Inferior parietal cortex (tissue), 1 donor: ENCODE data around the gene BHLHA15.
A peak's percentile ranks its signal among the peaks of the same experiment; 100 is the strongest.

Source experiments
- DNase-seq: peaks from one replicate; pipeline ENCODE4 v3.0.0-alpha.2; 2016; ENCODE audit errors: extremely low spot score

Gene BHLHA15

DNA sequence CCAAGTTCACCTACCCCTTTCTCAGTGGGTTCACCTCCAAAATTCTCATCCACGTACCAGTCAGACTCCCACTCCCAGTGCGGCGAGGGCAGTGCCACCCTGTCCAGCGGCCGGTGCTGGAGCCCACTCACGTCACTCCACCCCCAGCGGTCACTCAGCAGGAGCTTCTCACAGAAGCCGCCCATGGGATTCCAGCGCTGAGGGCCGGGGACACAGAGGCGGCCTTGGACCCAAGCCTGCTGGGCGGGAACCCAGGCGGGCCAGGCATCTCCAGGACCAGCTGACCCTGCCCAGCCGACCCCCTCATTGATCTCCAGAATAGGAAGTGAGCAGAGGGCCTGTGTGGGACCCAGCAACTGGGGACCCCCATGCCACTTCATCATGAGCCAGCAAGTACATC lies 33.6 kb downstream of the BHLHA15 start:
- no peak for DNase-seq

DNA sequence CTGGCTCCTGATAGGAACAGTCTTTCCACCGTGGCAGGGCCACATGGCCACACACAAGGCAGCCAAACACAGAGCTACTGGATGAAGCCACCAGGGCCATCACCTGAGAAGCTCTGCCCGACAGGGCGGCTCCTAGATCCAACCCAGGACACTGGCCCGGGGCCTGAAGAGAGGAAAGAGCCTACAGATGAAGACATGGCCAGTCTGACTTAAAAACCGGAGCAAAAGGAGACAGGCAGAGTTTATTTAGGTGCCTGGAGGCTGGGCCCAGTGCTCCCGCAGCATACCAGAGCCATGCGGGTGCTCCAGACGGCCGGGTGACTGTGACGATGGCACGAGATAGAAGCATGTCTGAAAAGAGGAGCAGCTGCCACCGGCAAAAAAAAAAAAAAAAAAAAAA lies 36.9 kb downstream of the BHLHA15 start:
- DNase-seq, result no peak

DNA sequence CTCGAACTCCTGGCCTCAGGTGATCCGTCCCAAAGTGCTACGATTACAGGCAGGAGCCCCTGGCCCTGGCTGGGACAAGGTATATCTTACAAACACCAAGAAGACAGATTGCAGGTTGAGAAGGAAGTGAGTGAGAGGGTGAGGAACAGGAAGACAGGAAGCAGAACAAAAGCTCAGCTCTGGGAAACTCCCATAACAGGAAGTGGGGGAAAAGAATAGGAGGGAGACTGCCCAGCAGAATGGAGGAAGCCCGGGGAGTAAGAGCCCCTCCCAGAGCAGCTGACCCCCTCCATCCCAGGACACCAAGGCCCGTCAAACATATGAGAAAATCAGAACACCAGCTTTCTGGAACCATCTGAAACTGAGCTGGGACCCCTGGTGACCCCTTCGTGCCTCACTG lies 37.9 kb downstream of the BHLHA15 start:
- DNase-seq, result no peak

DNA sequence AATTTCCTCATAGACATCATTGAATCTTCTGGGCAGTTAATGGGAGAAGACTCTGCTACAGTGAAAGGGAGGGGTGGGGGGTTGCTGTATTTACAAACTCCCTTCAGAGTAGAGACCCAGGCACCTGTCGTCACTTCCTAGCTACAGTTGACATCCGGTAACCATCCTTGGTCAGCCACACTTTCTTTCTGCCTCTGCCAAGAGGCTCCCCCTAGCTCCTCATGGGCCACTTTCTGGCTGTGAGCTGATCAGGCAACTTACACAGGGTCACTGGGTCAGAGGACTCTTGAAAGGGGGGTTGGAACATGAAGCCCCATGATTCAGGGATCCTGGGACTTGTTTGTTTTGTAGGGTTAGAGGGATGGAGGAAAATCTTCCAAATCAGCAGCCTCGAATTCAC lies 39.5 kb downstream of the BHLHA15 start:
- no peak for DNase-seq

DNA sequence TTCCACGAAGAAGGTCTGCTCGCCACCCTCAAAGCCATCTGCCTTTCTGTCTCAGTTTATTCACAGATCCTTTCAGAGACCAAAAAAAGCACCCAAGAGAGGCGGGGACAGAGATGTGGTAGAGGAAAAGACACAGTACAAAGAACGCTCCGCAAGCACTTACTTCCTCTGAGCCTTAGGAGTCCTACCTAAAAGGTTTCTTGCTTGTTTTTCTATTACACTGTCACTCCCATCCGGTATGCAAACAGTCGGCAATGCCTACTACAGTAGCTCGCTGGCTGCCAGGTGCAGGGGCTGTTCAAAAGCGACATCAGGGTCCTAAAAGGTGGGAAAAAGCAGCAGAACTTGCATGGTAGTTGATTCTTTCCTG lies 40.0 kb downstream of the BHLHA15 start:
- DNase-seq, result no peak

DNA sequence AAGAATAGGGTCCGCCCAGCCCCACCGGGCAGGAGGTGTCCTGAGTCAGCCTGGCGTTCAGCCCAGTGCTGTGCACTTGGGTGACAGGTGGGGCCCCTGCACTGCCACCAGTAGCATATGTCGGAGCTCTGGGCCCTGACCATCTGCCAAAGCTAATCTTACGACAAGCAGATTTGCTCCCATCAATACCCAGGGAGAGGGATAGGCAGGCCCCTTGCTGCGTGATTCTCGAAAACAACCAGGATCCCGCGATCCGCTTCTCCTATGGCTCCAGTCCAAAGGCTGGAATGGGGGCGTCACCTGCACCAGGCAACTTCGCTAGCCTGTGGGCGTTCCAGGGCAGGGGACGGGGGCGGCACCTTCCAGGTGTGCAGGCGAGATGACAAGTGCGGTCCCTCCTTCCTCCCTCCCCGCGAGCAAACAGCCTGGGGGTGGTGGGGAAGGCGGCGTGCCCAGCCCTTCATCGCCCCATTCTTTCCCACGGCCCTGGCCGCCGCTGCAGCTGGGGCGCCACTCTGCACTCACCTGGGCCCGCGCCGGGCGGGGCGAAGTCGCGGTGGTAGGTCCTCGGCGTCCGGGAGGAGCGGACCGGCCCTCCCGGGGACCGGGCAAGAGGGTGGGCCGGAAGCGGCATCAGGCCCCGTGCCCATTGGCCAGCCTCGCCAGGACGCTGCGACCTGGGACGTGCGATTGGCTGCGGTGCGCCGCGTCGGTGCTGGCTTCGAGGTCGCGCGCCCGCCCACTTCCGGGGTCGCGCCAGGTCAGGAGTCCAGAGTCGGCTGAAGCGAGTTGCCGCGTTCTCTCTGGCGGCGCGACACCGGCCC lies 40.6 kb downstream of the BHLHA15 start, which contains the start of gene TECPR1:
Gene TECPR1, minus strand, starts transcription at position 632 of the 824 bp plus-strand sequence. CDS start 6,086 bp downstream, outside the sequence.
- DNase-seq, result peak; percentile 92

DNA sequence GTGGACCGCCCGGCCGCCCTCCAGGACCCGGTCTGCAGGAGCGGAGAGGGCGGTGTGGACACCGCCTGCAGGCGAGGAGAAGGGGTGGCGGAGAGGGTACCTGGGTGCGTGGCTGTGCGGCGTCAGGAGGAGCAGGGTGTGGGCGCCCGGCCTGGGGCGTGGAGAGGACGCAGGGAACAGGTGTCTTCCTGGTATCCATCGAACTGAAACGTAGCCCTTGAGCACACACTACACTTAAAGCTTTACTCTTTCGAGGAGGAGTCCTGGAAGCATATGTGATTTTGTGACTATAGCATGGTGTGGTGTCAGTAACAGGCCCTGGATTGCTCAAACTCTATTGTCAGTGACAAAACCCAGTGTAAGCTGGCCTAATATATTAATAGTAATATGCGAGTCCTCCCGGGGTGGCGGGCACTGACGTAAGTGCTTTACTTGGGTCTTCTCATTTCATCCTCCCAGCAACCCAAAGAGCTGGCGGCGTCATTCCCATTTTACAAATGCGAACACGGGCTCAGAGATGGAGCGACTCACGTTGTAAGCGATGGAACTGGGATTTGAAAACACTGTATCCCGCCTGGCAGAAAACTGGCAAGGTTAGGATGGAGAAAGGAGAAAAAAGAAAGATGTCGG lies 41.3 kb downstream of the BHLHA15 start:
- DNase-seq, result no peak

DNA sequence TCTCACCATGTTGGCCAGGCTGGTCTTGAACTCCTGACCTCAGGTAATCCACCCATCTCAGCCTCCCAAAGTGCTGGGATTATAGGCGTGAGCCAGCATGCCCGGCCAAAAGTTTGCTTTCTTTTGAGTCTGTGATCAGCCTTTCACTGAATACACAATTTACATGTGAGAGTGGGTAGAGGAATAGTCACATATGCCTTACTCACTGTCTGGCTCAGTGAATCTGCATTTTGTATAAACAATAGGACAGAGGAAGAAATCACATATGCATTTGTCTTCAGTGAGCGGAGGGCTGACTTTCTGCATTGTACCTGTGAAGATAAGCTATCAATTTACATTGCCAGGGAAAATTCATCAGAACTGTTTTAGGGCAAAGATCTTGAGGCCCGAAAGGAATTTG lies 43.3 kb downstream of the BHLHA15 start:
- no peak for DNase-seq

DNA sequence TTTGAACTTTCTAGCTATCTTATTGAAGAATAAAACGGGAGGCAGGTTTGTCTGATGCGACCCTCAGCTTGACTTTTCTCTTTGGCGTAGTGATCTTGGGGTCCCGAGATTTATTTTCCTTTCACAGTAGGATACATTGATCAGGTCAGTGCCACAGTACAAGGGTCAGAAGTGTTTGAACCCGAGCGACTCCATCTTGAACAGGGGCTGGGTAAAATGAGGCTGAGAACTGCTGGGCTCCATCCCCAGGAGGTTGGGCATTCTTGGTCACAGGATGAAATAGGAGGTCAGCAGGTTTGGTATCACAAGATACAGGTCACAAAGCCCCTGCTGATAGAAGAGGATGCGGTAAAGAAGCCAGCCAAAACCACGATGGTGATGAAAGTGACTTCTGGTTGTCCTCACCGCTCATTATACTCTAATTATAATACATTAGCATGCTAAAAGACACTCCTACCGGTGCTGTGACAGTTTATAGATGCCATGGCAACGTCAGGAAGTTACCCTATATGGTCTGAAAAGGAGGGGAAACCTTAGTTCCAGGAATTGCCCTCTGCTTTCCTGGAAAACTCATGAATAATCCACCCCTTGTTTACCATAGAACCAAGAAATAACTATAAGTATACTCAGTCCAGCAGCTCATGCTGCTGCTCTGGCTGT lies 43.8 kb downstream of the BHLHA15 start:
- no peak for DNase-seq

DNA sequence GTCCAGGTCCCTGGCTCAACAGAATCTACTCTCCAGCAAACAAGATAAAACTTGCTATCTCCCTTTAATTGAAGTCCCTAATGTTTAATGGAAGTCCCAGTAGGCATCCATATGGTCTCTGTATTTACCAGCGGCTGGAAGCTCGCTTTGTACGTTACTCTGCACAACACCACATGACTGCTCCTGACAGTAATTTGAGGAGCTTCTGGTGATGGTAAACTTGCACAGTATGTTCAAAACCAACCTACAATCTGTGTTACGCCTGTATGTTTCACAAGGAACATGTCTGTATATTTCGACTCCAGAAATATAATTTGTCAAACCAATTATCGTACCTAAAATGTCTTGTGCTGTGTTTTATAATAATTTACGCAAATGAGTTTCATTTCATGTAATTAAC lies 45.2 kb downstream of the BHLHA15 start:
- no peak for DNase-seq

DNA sequence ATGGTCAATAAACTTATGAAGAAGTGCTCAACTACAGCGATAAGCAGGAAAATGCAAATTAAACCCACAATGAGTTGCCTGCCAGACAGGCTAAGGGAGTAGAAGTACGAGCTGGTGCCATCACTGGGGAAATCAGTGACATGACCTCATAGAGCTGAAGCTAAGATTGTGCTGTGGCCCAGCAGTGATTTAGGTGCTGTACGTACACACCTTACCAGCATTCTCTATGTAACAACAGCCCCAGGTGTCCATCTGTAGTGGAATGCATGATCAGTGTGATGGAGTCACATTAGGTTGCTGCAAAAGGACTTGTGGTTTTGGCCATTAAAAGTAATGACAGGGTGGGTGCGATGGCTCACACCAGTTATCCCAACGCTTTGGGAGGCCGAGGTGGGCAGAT lies 46.5 kb downstream of the BHLHA15 start:
- no peak for DNase-seq
